ENCODE measurements around the gene SPAG16.
"Not testable (repeated sequence)": the region's sequence is repeated elsewhere in the genome, so short reads cannot be mapped to it uniquely, and the experiment has no call there.

The SPAG16 gene

GRCh38 chr2:213863541-213863940, 579.3 kb downstream of the SPAG16 start:
- FAIRE-seq (no peak), DNase-seq (ENCODE audit: insufficient read length, low spot score) (no peak)
- TF ChIP-seq POLR2A (IDR thresholded peaks at IDR 0.05; ENCODE audit: low read depth, low read length), result no peak

GRCh38 chr2:213868526-213868925, 584.3 kb downstream of the SPAG16 start:
- FAIRE-seq (no peak), DNase-seq (ENCODE audit: insufficient read length, low spot score) (no peak)
- TF ChIP-seq POLR2A (IDR thresholded peaks at IDR 0.05; ENCODE audit: low read depth, low read length), result no peak

- no peak for TF ChIP-seq POLR2A (IDR thresholded peaks at IDR 0.05; ENCODE audit: low read depth, low read length)
- no peak for FAIRE-seq
- no peak for DNase-seq (ENCODE audit: insufficient read length, low spot score)
Measured at GRCh38 chr2:213885485-213885884, 601.2 kb downstream of the SPAG16 start.

GRCh38 chr2:213914510-213914909, 630.2 kb downstream of the SPAG16 start:
- TF ChIP-seq POLR2A (IDR thresholded peaks at IDR 0.05; ENCODE audit: low read depth, low read length), result no peak
- DNase-seq (ENCODE audit: insufficient read length, low spot score) (no peak), FAIRE-seq (no peak)

- TF ChIP-seq POLR2A (IDR thresholded peaks at IDR 0.05; ENCODE audit: low read depth, low read length), result no peak
- no peak for DNase-seq (ENCODE audit: insufficient read length, low spot score)
- FAIRE-seq, result no peak
Measured at GRCh38 chr2:213920014-213920413, 635.8 kb downstream of the SPAG16 start.

GRCh38 chr2:213923543-213923942, 639.3 kb downstream of the SPAG16 start:
- DNase-seq (ENCODE audit: insufficient read length, low spot score) (no peak), FAIRE-seq (no peak)
- TF ChIP-seq POLR2A (IDR thresholded peaks at IDR 0.05; ENCODE audit: low read depth, low read length), result no peak

- DNase-seq (ENCODE audit: insufficient read length, low spot score) (no peak), FAIRE-seq (peak; percentile 11)
- TF ChIP-seq POLR2A (IDR thresholded peaks at IDR 0.05; ENCODE audit: low read depth, low read length), result no peak
Measured at GRCh38 chr2:213934560-213934959, 650.3 kb downstream of the SPAG16 start.

GRCh38 chr2:213958086-213958485, 673.8 kb downstream of the SPAG16 start:
- FAIRE-seq, result no peak
- DNase-seq (ENCODE audit: insufficient read length, low spot score), result no peak
- no peak for TF ChIP-seq POLR2A (IDR thresholded peaks at IDR 0.05; ENCODE audit: low read depth, low read length)

- no peak for FAIRE-seq
- DNase-seq (ENCODE audit: insufficient read length, low spot score), result no peak
Measured at GRCh38 chr2:213959589-213959988, 675.3 kb downstream of the SPAG16 start.

GRCh38 chr2:213971536-213971935, 687.3 kb downstream of the SPAG16 start:
- TF ChIP-seq POLR2A (IDR thresholded peaks at IDR 0.05; ENCODE audit: low read depth, low read length), result no peak
- DNase-seq (ENCODE audit: insufficient read length, low spot score) (no peak), FAIRE-seq (no peak)

More at GRCh38 chr2:213959589-213959988, 675.3 kb downstream of the SPAG16 start:
- no peak for TF ChIP-seq POLR2A (IDR thresholded peaks at IDR 0.05; ENCODE audit: low read depth, low read length)

- DNase-seq (ENCODE audit: insufficient read length, low spot score) (no peak), FAIRE-seq (no peak)
- TF ChIP-seq POLR2A (IDR thresholded peaks at IDR 0.05; ENCODE audit: low read depth, low read length), result no peak
Measured at GRCh38 chr2:213980883-213981282, 696.6 kb downstream of the SPAG16 start.

- DNase-seq (ENCODE audit: insufficient read length, low spot score), result no peak
- peak; percentile 48 for FAIRE-seq
- no peak for TF ChIP-seq POLR2A (IDR thresholded peaks at IDR 0.05; ENCODE audit: low read depth, low read length)
Measured at GRCh38 chr2:213989207-213989606, 704.9 kb downstream of the SPAG16 start.

- FAIRE-seq, result no peak
- no peak for DNase-seq (ENCODE audit: insufficient read length, low spot score)
- no peak for TF ChIP-seq POLR2A (IDR thresholded peaks at IDR 0.05; ENCODE audit: low read depth, low read length)
Measured at GRCh38 chr2:213991453-213992108, 707.3 kb downstream of the SPAG16 start.

GRCh38 chr2:213995400-213996105, 711.3 kb downstream of the SPAG16 start:
- peak; percentile 97 for FAIRE-seq
- DNase-seq (ENCODE audit: insufficient read length, low spot score), result peak; percentile 15

GRCh38 chr2:213998976-213999375, 714.7 kb downstream of the SPAG16 start:
- FAIRE-seq; DNase-seq (ENCODE audit: insufficient read length, low spot score): not testable (repeated sequence)

More at GRCh38 chr2:213995400-213996105, 711.3 kb downstream of the SPAG16 start:
- no peak for TF ChIP-seq POLR2A (IDR thresholded peaks at IDR 0.05; ENCODE audit: low read depth, low read length)

Measured in H54 (cell line).